OCI-LY3 (cell line): ENCODE data around the gene SNF8.

ENCODE experiments used
- H2AFZ ChIP-seq: fragments of 200-600, 300-600 bp; shearing (Covaris generic); 2 replicates; pipeline ENCODE4 v1.6.0; 2014; ENCODE audit warnings: antibody characterized with exemption, low read depth, low read length
- H3K27ac ChIP-seq: fragments of 200-600, 300-600 bp; sonication (generic); 2 replicates; pipeline ENCODE4 v1.5.1; 2014; ENCODE audit warnings: mild to moderate bottlenecking, low read length, moderate library complexity, mixed read lengths
- H3K27me3 ChIP-seq: fragments of 200-600, 300-600 bp; sonication (generic); 2 replicates; pipeline ENCODE4 v1.6.1; 2014; ENCODE audit warnings: low read depth, low read length, mixed read lengths
- H3K36me3 ChIP-seq: fragments of 200-600, 300-600 bp; sonication (generic); replicated peaks from 2 replicates; pipeline ENCODE3; 2014; ENCODE audit warnings: low read depth, low read length, mixed read lengths
- H3K4me1 ChIP-seq: fragments of 300-600, 200-600 bp; sonication (generic); 2 replicates; pipeline ENCODE4 v1.6.1; 2014; ENCODE audit warnings: low read length, mixed read lengths
- H3K4me2 ChIP-seq: fragments of 200-600, 300-600 bp; sonication (generic); 2 replicates; pipeline ENCODE4 v1.6.1; 2014; ENCODE audit warnings: low read length, mixed read lengths
- H3K4me3 ChIP-seq: fragments of 300-600, 200-600 bp; sonication (generic); 2 replicates; pipeline ENCODE4 v1.5.1; 2014; ENCODE audit warnings: antibody characterized with exemption, mild to moderate bottlenecking, low read length, moderate library complexity
- H3K79me2 ChIP-seq: fragments of 300-600, 200-600 bp; shearing (Covaris generic); 2 replicates; pipeline ENCODE4 v1.6.1; 2014; ENCODE audit warnings: mild to moderate bottlenecking, low read length, mixed read lengths
- H3K9ac ChIP-seq: fragments of 300-600, 200-600 bp; shearing (Covaris generic); 2 replicates; pipeline ENCODE4 v1.6.0; 2014; ENCODE audit warnings: mild to moderate bottlenecking, low read length, moderate library complexity
- H3K9me3 ChIP-seq: fragments of 200-600, 300-600 bp; shearing (Covaris generic); 2 replicates; pipeline ENCODE4 v1.6.1; 2014; ENCODE audit warnings: low read length, mixed read lengths; ENCODE audit not compliant: insufficient read depth
- H4K20me1 ChIP-seq: fragments of 200-600, 300-600 bp; sonication (generic); 2 replicates; pipeline ENCODE4 v1.6.1; 2016; ENCODE audit warnings: low read length, mixed read lengths; ENCODE audit not compliant: insufficient read depth
- CTCF ChIP-seq: fragments of 200-600, 300-600 bp; sonication (generic); IDR thresholded peaks from 2 replicates; pipeline ENCODE4 v1.5.1; 2014; ENCODE audit warnings: antibody characterized with exemption, low read length, low read depth
- EZH2phosphoT487 ChIP-seq: fragments of 200-600 bp; shearing (Covaris generic); IDR thresholded peaks from 2 replicates; pipeline ENCODE4 v1.6.1; 2018; ENCODE audit warnings: antibody characterized with exemption, mixed run types, low read depth

SNF8 gene

DNA sequence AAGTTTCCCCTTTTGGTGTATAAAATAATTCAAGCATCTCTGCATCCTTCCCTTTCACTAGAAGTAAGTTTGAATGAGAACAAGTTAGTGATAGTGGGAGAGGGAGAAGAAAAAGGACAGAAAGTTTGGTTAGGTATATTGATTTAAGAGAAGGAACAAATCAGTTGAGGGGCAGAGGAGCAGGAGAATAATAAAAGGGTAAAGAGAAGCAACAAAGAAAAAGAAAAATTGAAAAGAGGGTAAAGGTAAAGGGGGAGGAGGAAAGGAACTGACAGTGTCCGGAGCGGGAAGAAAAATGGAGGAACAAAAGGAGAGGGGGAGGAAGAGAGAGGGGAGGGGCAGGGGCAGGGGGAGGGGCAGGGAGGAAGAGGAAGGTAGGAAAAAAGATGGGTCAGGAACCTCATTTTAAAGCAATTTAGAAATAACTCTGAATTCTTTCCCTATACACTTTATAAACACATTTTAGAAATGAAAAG lies 46.3 kb upstream of the SNF8 start:
- Histone ChIP-seq H3K36me3 (no peaks in the 10 kb centered on the region), H4K20me1 (no peaks in the 10 kb centered on the region), H3K9me3 (no peaks in the 10 kb centered on the region), H3K4me3 (no peak overlapping the region), H3K79me2 (no peaks in the 10 kb centered on the region), H2AFZ (no peak overlapping the region), H3K4me2 (no peak overlapping the region), H3K27me3 (peaks cover 30% of the 10 kb centered on the region), H3K9ac (no peak overlapping the region), H3K27ac (no peak overlapping the region), H3K4me1 (no peaks in the 10 kb centered on the region)
- no peak for TF ChIP-seq CTCF
- no peak for TF ChIP-seq EZH2phosphoT487

DNA sequence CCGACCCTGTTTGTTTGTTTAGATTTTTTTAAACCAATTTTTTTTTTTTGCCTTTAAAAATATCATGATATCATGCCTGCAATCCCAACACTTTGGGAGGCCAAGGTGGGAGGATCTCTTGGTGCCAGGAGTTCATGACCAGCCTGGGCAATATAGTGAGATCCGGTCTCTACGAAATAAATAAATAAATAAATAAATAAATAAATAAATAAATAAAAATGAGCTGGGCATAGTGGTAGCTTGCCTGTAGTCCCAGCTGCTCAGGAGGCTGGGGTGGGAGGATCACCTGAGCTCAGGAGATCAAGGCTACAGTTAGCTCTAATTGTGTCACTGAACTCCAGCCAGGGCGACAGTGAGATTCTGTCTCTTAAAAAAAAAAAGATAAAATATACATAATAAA lies 44.5 kb upstream of the SNF8 start:
- Histone ChIP-seq H3K4me1 (no peaks in the 10 kb centered on the region), H3K4me2 (no peak overlapping the region), H3K27me3 (peaks cover 31% of the 10 kb centered on the region), H4K20me1 (no peaks in the 10 kb centered on the region), H2AFZ (no peak overlapping the region), H3K9ac (no peak overlapping the region), H3K9me3 (no peaks in the 10 kb centered on the region), H3K27ac (no peak overlapping the region), H3K4me3 (no peak overlapping the region), H3K79me2 (no peaks in the 10 kb centered on the region), H3K36me3 (no peaks in the 10 kb centered on the region)
- TF ChIP-seq EZH2phosphoT487 (no peak), CTCF (no peak)

DNA sequence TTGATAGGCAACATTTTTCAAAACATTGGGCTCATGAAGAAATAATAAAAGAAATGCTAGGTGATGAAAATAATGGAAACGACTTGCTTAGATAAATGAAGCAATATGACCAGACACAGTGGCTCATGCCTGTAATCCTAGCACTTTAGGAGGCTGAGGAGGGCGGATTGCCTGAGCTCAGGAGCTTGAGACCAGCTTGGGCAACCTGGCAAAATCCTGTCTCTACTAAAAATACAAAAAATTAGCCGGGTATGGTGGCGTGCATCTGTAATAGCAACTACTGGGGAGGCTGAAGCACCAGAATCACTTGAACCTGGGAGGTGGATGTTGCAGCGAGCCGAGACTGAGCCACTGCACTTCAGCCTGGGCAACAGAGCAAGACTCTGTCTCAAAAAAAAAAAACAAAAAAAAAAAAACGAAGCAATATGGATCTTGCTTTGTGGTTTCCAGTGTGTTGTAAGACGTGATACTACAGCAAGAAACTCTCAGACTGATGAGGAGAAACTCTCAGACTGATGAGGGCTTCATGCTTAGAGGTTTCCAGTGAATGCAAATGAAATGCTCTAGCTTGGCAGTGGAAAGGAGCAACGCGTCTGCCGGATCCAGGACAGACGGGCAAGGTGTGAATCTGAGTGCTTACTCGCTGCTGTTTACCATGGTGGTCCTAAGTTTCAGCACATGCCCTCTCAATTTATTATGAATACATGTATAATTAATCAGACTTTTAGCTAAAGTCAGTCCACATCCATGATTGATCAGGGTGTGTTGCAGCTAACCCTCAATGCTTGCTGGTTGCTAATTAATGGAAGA lies 41.0 kb upstream of the SNF8 start:
- Histone ChIP-seq H3K4me3 (no peak overlapping the region), H3K9me3 (no peaks in the 10 kb centered on the region), H3K36me3 (no peaks in the 10 kb centered on the region), H3K4me1 (no peaks in the 10 kb centered on the region), H3K27ac (no peak overlapping the region), H3K9ac (no peak overlapping the region), H3K27me3 (peaks cover 11% of the 10 kb centered on the region), H3K4me2 (no peak overlapping the region), H2AFZ (no peak overlapping the region), H3K79me2 (no peaks in the 10 kb centered on the region), H4K20me1 (no peaks in the 10 kb centered on the region)
- TF ChIP-seq CTCF = no peak
- no peak for TF ChIP-seq EZH2phosphoT487

DNA sequence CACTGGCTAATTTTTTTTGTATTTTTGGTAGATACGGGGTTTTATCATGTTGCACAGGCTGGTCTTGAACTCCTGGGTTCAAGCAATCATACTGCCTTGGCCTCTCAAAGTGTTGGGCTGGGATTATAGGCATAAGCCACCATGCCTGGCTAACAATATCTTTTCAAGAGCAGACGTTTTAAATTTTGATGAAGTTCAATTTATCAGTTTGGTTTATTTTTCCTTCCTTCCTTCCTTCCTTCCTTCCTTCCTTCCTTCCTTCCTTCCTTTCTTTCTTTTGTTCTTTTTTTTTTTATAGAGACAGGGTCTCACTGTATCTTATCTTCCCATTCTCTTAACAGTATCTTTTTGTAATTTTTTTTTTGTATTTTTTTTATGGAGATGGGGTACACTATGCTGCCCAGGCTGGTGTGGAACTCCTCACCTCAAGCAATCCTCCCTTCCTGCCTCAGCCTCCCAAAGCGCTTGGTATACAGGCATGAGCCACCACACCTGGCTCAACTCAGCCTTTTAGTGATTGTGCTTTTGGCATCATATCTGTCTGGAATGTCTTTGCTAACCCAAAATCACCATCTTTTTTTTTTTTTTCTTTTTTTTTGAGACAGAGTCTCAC lies 37.4 kb upstream of the SNF8 start:
- H3K36me3 ChIP-seq = no peaks in the 10 kb centered on the region
- H3K4me3 ChIP-seq = no peak overlapping the region
- TF ChIP-seq CTCF = no peak
- TF ChIP-seq EZH2phosphoT487 = no peak
- H3K9ac ChIP-seq = no peak overlapping the region
- H3K27ac ChIP-seq = no peak overlapping the region
- no peaks in the 10 kb centered on the region for H3K9me3 ChIP-seq
- H2AFZ ChIP-seq = no peak overlapping the region
- H3K79me2 ChIP-seq = no peaks in the 10 kb centered on the region
- H3K4me2 ChIP-seq = no peak overlapping the region
- no peaks in the 10 kb centered on the region for H4K20me1 ChIP-seq
- H3K4me1 ChIP-seq = no peaks in the 10 kb centered on the region
- peaks cover 3% of the 10 kb centered on the region; the same call in 1 of the 2 replicates for H3K27me3 ChIP-seq
